ENCODE results near the gene ARIH2. TPM values are rescaled to one million over a fixed set of nuclear protein-coding genes. Genes with fewer than 3 reads are reported as not detected.

Gene ARIH2
- total and polyA plus RNA-seq, 9 of the 15 experiments (the other 6 are each of a cell fraction or from before 2014, with no cell fraction given), result 27.0 to 120 (median 108) TPM

DNA sequence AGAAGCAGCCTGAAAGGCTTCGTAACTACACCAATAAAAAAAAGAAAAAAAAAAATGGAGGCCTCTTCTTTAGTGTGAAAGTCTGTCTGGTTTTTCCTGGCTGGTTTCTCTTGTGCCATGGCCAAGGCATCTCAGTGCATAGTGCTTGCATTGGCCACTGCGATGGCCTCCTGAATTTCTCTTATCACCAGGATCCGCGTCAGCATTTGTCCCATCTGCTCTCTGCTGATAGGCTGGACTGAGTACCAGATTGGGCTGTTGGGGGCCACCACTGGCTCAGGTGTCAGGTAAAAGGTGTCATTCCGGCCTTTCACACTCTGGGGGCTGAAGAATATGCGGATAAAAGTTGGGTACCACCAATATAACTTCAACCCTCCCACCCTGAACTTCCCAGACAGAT is 111.7 kb downstream of the ARIH2 start:
- H4K20me1 ChIP-seq (replicated peaks; ENCODE audit: control insufficient read depth, insufficient read depth, low read length), result peaks cover 7% of the 10 kb centered on the region
- DNase-seq (ENCODE audit: extremely low read depth in 1 of 4, low spot score in 3 of 4) (peak in 3 of 4 experiments; percentile 28 to 53 (median 47)), FAIRE-seq (no peak), ATAC-seq (no peak)
- intact Hi-C loops (cut with micrococcal nuclease) (no loop called here), in situ Hi-C loops (cut with MboI) (no loop called here)
- BruUV-seq (replicated peaks), result no TSS peak
- H3K36me3 ChIP-seq (ENCODE audit: control insufficient read depth, insufficient read depth, low read length), result peaks cover 80% of the 10 kb centered on the region
- 41% methylated on average over 4 of the region's 6 CpGs for WGBS (ENCODE audit: insufficient coverage, low coverage, missing lambda C conversion rate)
- no peaks in the 10 kb centered on the region for H3K9me3 ChIP-seq (replicated peaks; ENCODE audit: control insufficient read depth, insufficient read depth, low read depth, low read length)
- no peak overlapping the region for H3K4me2 ChIP-seq (ENCODE audit: insufficient read depth, low read length)
- no peak overlapping the region for H3K4me3 ChIP-seq
- peaks cover 28 to 37% of the 10 kb centered on the region in 2 experiments; a peak in 4 of 5 replicates for H3K4me1 ChIP-seq (replicated peaks in 1 of 2; ENCODE audit: control insufficient read depth in 2 of 2, insufficient read depth in 2 of 2, low read length in 2 of 2)
- no peak overlapping the region for H3K9ac ChIP-seq (ENCODE audit: insufficient read depth in 1 of 2, low read depth in 2 of 2, low read length in 2 of 2)
- no peak overlapping the region for H3K27ac ChIP-seq (ENCODE audit: extremely low read depth, low read depth, low read length)
- H3K79me2 ChIP-seq (ENCODE audit: control insufficient read depth, insufficient read depth, low read length), result peaks cover 41% of the 10 kb centered on the region
- no peaks in the 10 kb centered on the region for H3K27me3 ChIP-seq (ENCODE audit: control insufficient read depth in 2 of 2, insufficient read depth in 2 of 2, low read length in 2 of 2)
- peaks cover 7% of the 10 kb centered on the region for H3K9me1 ChIP-seq (ENCODE audit: control insufficient read depth, insufficient read depth, low read length)
- POLR2A ChIA-PET, result interaction anchor here (0.6 kb wide), 2 partner anchors 43 to 321 kb away, joined by 3 read pairs; no protein-coding TSS in a partner anchor
- H2AFZ ChIP-seq (ENCODE audit: low read depth, low read length), result no peak overlapping the region
- CTCF ChIA-PET (ENCODE audit: low intra/inter-chr PET ratio), result no interaction called here
- TF ChIP-seq C11orf30 (IDR thresholded peaks at IDR 0.05; ENCODE audit: low read depth), result peak; percentile 29; the same call in 1 of the 2 replicates
- no peak for TF ChIP-seq TAF15 (IDR thresholded peaks at IDR 0.05; ENCODE audit: low read depth, low read length)
- peak; percentile 25; the same call in 1 of the 2 replicates for TF ChIP-seq NCOR1 (IDR thresholded peaks at IDR 0.05)
- TF ChIP-seq SIN3A (IDR thresholded peaks at IDR 0.05; ENCODE audit: borderline replicate concordance in 2 of 2, control insufficient read depth in 1 of 2, low read depth in 2 of 2, low read length in 2 of 2), result no peak
- peak; percentile 59 for TF ChIP-seq CBFA2T3 (IDR thresholded peaks at IDR 0.05)
- 0 out of 2 replicates have a peak, but pooled peaks have one; percentile 12 for TF ChIP-seq TEAD4 (IDR thresholded peaks at IDR 0.05; ENCODE audit: low read length)
- TF ChIP-seq TEAD4 (CRISPR knock-in tag; IDR thresholded peaks at IDR 0.05; ENCODE audit: borderline replicate concordance), result no peak
- TF ChIP-seq TEAD1 (CRISPR knock-in tag; IDR thresholded peaks at IDR 0.05), result no peak
- TF ChIP-seq, protein P1, sequence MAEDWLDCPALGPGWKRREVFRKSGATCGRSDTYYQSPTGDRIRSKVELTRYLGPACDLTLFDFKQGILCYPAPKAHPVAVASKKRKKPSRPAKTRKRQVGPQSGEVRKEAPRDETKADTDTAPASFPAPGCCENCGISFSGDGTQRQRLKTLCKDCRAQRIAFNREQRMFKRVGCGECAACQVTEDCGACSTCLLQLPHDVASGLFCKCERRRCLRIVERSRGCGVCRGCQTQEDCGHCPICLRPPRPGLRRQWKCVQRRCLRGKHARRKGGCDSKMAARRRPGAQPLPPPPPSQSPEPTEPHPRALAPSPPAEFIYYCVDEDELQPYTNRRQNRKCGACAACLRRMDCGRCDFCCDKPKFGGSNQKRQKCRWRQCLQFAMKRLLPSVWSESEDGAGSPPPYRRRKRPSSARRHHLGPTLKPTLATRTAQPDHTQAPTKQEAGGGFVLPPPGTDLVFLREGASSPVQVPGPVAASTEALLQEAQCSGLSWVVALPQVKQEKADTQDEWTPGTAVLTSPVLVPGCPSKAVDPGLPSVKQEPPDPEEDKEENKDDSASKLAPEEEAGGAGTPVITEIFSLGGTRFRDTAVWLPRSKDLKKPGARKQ (CRISPR knock-in tag; IDR thresholded peaks at IDR 0.05), result no peak
- TF ChIP-seq ARHGAP35 (IDR thresholded peaks at IDR 0.05; ENCODE audit: partially characterized antibody), result no peak
- TF ChIP-seq PRPF4 (IDR thresholded peaks at IDR 0.05; ENCODE audit: insufficient read depth, low read depth, low read length, poor library complexity, severe bottlenecking), result no peak
- peak; percentile 64 for TF ChIP-seq ZNF316 (IDR thresholded peaks at IDR 0.05)
- TF ChIP-seq ZNF740 (CRISPR knock-in tag; IDR thresholded peaks at IDR 0.05), result no peak
- no peak for TF ChIP-seq ZNF740 (tag; IDR thresholded peaks at IDR 0.05)
- TF ChIP-seq, protein P2, sequence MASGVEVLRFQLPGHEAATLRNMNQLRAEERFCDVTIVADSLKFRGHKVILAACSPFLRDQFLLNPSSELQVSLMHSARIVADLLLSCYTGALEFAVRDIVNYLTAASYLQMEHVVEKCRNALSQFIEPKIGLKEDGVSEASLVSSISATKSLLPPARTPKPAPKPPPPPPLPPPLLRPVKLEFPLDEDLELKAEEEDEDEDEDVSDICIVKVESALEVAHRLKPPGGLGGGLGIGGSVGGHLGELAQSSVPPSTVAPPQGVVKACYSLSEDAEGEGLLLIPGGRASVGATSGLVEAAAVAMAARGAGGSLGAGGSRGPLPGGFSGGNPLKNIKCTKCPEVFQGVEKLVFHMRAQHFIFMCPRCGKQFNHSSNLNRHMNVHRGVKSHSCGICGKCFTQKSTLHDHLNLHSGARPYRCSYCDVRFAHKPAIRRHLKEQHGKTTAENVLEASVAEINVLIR (CRISPR knock-in tag; IDR thresholded peaks at IDR 0.05), result no peak
- TF ChIP-seq ZNF717 (CRISPR knock-in tag; IDR thresholded peaks at IDR 0.05), result no peak
- TF ChIP-seq ZEB2 (IDR thresholded peaks at IDR 0.05), result peak; percentile 37; the same call in 1 of the 2 replicates
- no peak for TF ChIP-seq POLR2A (conservative IDR thresholded peaks at IDR 0.05)
- peak; percentile 54 for TF ChIP-seq TAL1 (IDR thresholded peaks at IDR 0.05)
- no peak for TF ChIP-seq KLF10 (CRISPR knock-in tag; IDR thresholded peaks at IDR 0.05)
- TF ChIP-seq, protein P3, sequence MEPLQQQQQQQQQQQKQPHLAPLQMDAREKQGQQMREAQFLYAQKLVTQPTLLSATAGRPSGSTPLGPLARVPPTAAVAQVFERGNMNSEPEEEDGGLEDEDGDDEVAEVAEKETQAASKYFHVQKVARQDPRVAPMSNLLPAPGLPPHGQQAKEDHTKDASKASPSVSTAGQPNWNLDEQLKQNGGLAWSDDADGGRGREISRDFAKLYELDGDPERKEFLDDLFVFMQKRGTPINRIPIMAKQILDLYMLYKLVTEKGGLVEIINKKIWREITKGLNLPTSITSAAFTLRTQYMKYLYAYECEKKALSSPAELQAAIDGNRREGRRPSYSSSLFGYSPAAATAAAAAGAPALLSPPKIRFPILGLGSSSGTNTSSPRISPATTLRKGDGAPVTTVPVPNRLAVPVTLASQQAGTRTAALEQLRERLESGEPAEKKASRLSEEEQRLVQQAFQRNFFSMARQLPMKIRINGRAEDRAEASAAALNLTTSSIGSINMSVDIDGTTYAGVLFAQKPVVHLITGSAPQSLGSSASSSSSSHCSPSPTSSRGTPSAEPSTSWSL (CRISPR knock-in tag; IDR thresholded peaks at IDR 0.05; ENCODE audit: borderline replicate concordance), result no peak
